ENCODE data around the gene HDLBP. TPM values are rescaled to one million over a fixed set of nuclear protein-coding genes. Genes with fewer than 3 reads are reported as not detected.

Gene HDLBP
- total RNA-seq, 1 donor from 2014 or later: 270 TPM

GRCh38 chr2:241187101-241187917 lies 128.2 kb downstream of the HDLBP start:
- H3K4me3 Mint-ChIP-seq: no peak overlapping the region
- no peaks in the 10 kb centered on the region for H3K4me1 Mint-ChIP-seq (ENCODE audit: low read depth)
- H3K27ac Mint-ChIP-seq: no peak overlapping the region
- no peaks in the 10 kb centered on the region for H3K27me3 Mint-ChIP-seq (ENCODE audit: insufficient read depth)
- no peaks in the 10 kb centered on the region for H3K36me3 Mint-ChIP-seq (ENCODE audit: low read depth)
- no peaks in the 10 kb centered on the region for H3K9me3 Mint-ChIP-seq
- no peak for DNase-seq (ENCODE audit: low spot score)
- intact Hi-C loops (cut with micrococcal nuclease): no loop called here

- Mint-ChIP-seq H3K4me3 (no peak overlapping the region), H3K9me3 (no peaks in the 10 kb centered on the region), H3K27ac (no peak overlapping the region), H3K27me3 (ENCODE audit: insufficient read depth) (no peaks in the 10 kb centered on the region), H3K36me3 (ENCODE audit: low read depth) (peaks cover 2% of the 10 kb centered on the region), H3K4me1 (ENCODE audit: low read depth) (no peaks in the 10 kb centered on the region)
- intact Hi-C loops (cut with micrococcal nuclease): no loop called here
- no peak for DNase-seq (ENCODE audit: low spot score)
Observed at GRCh38 chr2:241185961-241186360, 129.5 kb downstream of the HDLBP start.

- H3K9me3 Mint-ChIP-seq: no peaks in the 10 kb centered on the region
- peaks cover 4% of the 10 kb centered on the region for H3K4me1 Mint-ChIP-seq (ENCODE audit: low read depth)
- no peak overlapping the region for H3K27ac Mint-ChIP-seq
Observed at GRCh38 chr2:241184901-241185300, 130.6 kb downstream of the HDLBP start.

GRCh38 chr2:241183221-241183620 lies 132.3 kb downstream of the HDLBP start:
- no peak overlapping the region for H3K27ac Mint-ChIP-seq
- peaks cover 7% of the 10 kb centered on the region for H3K4me1 Mint-ChIP-seq (ENCODE audit: low read depth)
- H3K27me3 Mint-ChIP-seq (ENCODE audit: insufficient read depth): no peaks in the 10 kb centered on the region
- intact Hi-C loops (cut with micrococcal nuclease): no loop called here
- H3K9me3 Mint-ChIP-seq: no peaks in the 10 kb centered on the region
- DNase-seq (ENCODE audit: low spot score): no peak
- peaks cover 9% of the 10 kb centered on the region for H3K36me3 Mint-ChIP-seq (ENCODE audit: low read depth)
- no peak overlapping the region for H3K4me3 Mint-ChIP-seq

More at GRCh38 chr2:241184901-241185300, 130.6 kb downstream of the HDLBP start:
- Mint-ChIP-seq H3K27me3 (ENCODE audit: insufficient read depth) (no peaks in the 10 kb centered on the region), H3K4me3 (no peak overlapping the region), H3K36me3 (ENCODE audit: low read depth) (peaks cover 4% of the 10 kb centered on the region)
- intact Hi-C loops (cut with micrococcal nuclease): no loop called here
- no peak for DNase-seq (ENCODE audit: low spot score)

- intact Hi-C loops (cut with micrococcal nuclease): no loop called here
- Mint-ChIP-seq H3K27ac (no peak overlapping the region), H3K27me3 (ENCODE audit: insufficient read depth) (no peaks in the 10 kb centered on the region), H3K4me3 (no peak overlapping the region), H3K36me3 (ENCODE audit: low read depth) (peaks cover 9% of the 10 kb centered on the region), H3K4me1 (ENCODE audit: low read depth) (peaks cover 7% of the 10 kb centered on the region), H3K9me3 (no peaks in the 10 kb centered on the region)
- no peak for DNase-seq (ENCODE audit: low spot score)
Observed at GRCh38 chr2:241182531-241183133, 132.8 kb downstream of the HDLBP start.

- no peak overlapping the region for H3K27ac Mint-ChIP-seq
- DNase-seq (ENCODE audit: low spot score): no peak
- no peak overlapping the region for H3K4me3 Mint-ChIP-seq
- H3K9me3 Mint-ChIP-seq: no peaks in the 10 kb centered on the region
- intact Hi-C loops (cut with micrococcal nuclease): no loop called here
- H3K36me3 Mint-ChIP-seq (ENCODE audit: low read depth): peaks cover 9% of the 10 kb centered on the region
- H3K4me1 Mint-ChIP-seq (ENCODE audit: low read depth): peaks cover 7% of the 10 kb centered on the region
- no peaks in the 10 kb centered on the region for H3K27me3 Mint-ChIP-seq (ENCODE audit: insufficient read depth)
Observed at GRCh38 chr2:241182126-241182525, 133.3 kb downstream of the HDLBP start.

GRCh38 chr2:241180495-241180894 lies 135.0 kb downstream of the HDLBP start:
- Mint-ChIP-seq H3K36me3 (ENCODE audit: low read depth) (peaks cover 12% of the 10 kb centered on the region), H3K4me1 (ENCODE audit: low read depth) (peaks cover 7% of the 10 kb centered on the region), H3K27ac (no peak overlapping the region), H3K27me3 (ENCODE audit: insufficient read depth) (no peaks in the 10 kb centered on the region), H3K9me3 (no peaks in the 10 kb centered on the region), H3K4me3 (no peak overlapping the region)
- DNase-seq (ENCODE audit: low spot score): no peak
- intact Hi-C loops (cut with micrococcal nuclease): no loop called here

GRCh38 chr2:241179899-241180298 lies 135.6 kb downstream of the HDLBP start:
- Mint-ChIP-seq H3K9me3 (no peaks in the 10 kb centered on the region), H3K4me3 (no peak overlapping the region), H3K27me3 (ENCODE audit: insufficient read depth) (no peaks in the 10 kb centered on the region), H3K4me1 (ENCODE audit: low read depth) (peaks cover 7% of the 10 kb centered on the region), H3K36me3 (ENCODE audit: low read depth) (peaks cover 17% of the 10 kb centered on the region), H3K27ac (peak overlapping the region; percentile 40)
- intact Hi-C loops (cut with micrococcal nuclease): no loop called here
- DNase-seq (ENCODE audit: low spot score): no peak

- DNase-seq (ENCODE audit: low spot score): no peak
Observed at GRCh38 chr2:241178961-241179360, 136.5 kb downstream of the HDLBP start.

GRCh38 chr2:241177526-241178334 lies 137.7 kb downstream of the HDLBP start:
- H3K36me3 Mint-ChIP-seq (ENCODE audit: low read depth): peaks cover 30% of the 10 kb centered on the region
- H3K27me3 Mint-ChIP-seq (ENCODE audit: insufficient read depth): no peaks in the 10 kb centered on the region
- H3K27ac Mint-ChIP-seq: no peak overlapping the region

More at GRCh38 chr2:241178961-241179360, 136.5 kb downstream of the HDLBP start:
- Mint-ChIP-seq H3K27me3 (ENCODE audit: insufficient read depth) (no peaks in the 10 kb centered on the region), H3K9me3 (no peaks in the 10 kb centered on the region), H3K36me3 (ENCODE audit: low read depth) (peaks cover 23% of the 10 kb centered on the region), H3K27ac (no peak overlapping the region), H3K4me1 (ENCODE audit: low read depth) (peaks cover 7% of the 10 kb centered on the region), H3K4me3 (no peak overlapping the region)
- intact Hi-C loops (cut with micrococcal nuclease): no loop called here

More at GRCh38 chr2:241177526-241178334, 137.7 kb downstream of the HDLBP start:
- H3K9me3 Mint-ChIP-seq: no peaks in the 10 kb centered on the region
- no peak for DNase-seq (ENCODE audit: low spot score)
- peaks cover 7% of the 10 kb centered on the region for H3K4me1 Mint-ChIP-seq (ENCODE audit: low read depth)
- intact Hi-C loops (cut with micrococcal nuclease): no loop called here
- no peak overlapping the region for H3K4me3 Mint-ChIP-seq

Measured in activated T-helper 1 cell treated with anti-CD3 and anti-CD28 coated beads, Interleukin-12 subunit alpha, Interleukin-12 subunit beta, Interleukin-2, Interleukin-4 antibody, amounts not matched to agents 30 ng/mL and 10 ng/mL and 1 ng/mL, durations not matched to agents 14 hours and 24 hours and 36 hours (primary cell).